Rectal smooth muscle tissue (tissue), 1 donor: ENCODE data around the gene BZW1.

Experiments used
- H3K27ac ChIP-seq: one replicate; pipeline ENCODE4 v1.7.0; 2013; ENCODE audit warnings: low read depth, low read length, inconsistent platforms
- H3K27me3 ChIP-seq: one replicate; pipeline ENCODE4 v1.7.0; 2013; ENCODE audit warnings: low read length; ENCODE audit not compliant: control insufficient read depth, insufficient read depth
- H3K36me3 ChIP-seq: one replicate; pipeline ENCODE4 v1.7.0; 2013; ENCODE audit warnings: low read length; ENCODE audit not compliant: control insufficient read depth, insufficient read depth
- H3K4me1 ChIP-seq: one replicate; pipeline ENCODE4 v1.7.0; 2013; ENCODE audit warnings: low read length; ENCODE audit not compliant: control insufficient read depth, insufficient read depth
- H3K4me3 ChIP-seq: one replicate; pipeline ENCODE4 v1.7.0; 2013; ENCODE audit warnings: low read length
- H3K9ac ChIP-seq: one replicate; pipeline ENCODE4 v1.7.0; 2013; ENCODE audit warnings: low read length

The BZW1 gene

GRCh38 chr2:200820573-200821234, 9.0 kb downstream of the BZW1 start:
- no peak overlapping the region for H3K4me3 ChIP-seq
- no peak overlapping the region for H3K9ac ChIP-seq
- no peaks in the 10 kb centered on the region for H3K4me1 ChIP-seq
- no peaks in the 10 kb centered on the region for H3K27me3 ChIP-seq
- H3K36me3 ChIP-seq, result peaks cover 29% of the 10 kb centered on the region
- no peak overlapping the region for H3K27ac ChIP-seq

DNA sequence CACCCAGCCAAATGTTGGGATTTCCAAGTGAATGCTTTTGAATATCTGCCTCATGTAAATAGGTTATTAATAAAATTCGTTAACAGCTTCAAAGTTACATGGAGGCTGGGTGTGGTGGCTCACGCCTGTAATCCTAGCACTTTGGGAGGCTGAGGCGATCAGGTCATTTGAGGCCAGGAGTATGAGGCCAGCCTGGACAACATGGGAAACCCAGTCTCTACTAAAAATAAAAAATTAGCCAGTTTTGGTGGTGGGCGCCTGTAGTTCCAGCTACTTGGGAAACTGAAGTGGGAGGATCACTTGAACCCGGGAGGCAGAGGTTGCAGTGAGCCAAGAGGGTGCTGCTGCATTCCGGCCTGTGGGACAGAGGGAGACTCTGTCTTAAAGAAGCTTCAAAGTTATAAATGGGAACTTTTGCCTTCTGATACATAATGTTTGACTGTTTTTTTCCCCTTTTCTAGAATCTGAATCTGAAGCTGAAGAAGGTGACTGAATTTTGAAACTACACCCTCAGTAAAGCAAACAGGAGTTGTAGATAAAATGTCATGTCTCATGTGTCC, 10.1 kb downstream of the BZW1 start:
- Histone ChIP-seq H3K4me1 (no peaks in the 10 kb centered on the region), H3K36me3 (peaks cover 24% of the 10 kb centered on the region), H3K4me3 (no peak overlapping the region), H3K9ac (no peak overlapping the region), H3K27me3 (no peaks in the 10 kb centered on the region), H3K27ac (no peak overlapping the region)

DNA sequence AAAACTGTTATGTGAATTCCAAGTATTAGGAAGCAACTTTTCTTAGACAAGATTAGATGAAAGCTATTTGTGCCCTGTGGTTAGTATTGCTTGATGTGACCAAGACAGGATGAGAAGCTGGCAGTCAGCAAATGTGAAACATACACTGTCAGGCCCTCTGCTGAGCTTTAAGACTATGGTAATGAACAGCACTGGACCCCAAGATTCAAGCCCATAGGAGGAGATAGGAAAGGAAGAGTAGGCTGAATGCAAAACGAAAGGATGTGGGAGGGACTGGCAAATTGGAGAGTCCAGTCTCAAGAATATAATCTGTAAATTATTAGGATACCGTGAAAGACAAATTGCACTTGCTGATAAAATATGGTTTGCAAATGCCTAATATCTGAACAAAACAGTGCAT, 16.4 kb downstream of the BZW1 start:
- Histone ChIP-seq H3K27me3 (no peaks in the 10 kb centered on the region), H3K9ac (no peak overlapping the region), H3K36me3 (no peaks in the 10 kb centered on the region), H3K4me3 (no peak overlapping the region), H3K4me1 (no peaks in the 10 kb centered on the region), H3K27ac (no peak overlapping the region)

GRCh38 chr2:200828572-200829257, 17.0 kb downstream of the BZW1 start:
- Histone ChIP-seq H3K27ac (no peak overlapping the region), H3K27me3 (no peaks in the 10 kb centered on the region), H3K36me3 (no peaks in the 10 kb centered on the region), H3K4me3 (no peak overlapping the region), H3K4me1 (no peaks in the 10 kb centered on the region), H3K9ac (no peak overlapping the region)

GRCh38 chr2:200829258-200829655, 17.5 kb downstream of the BZW1 start:
- Histone ChIP-seq H3K9ac (no peak overlapping the region), H3K27me3 (no peaks in the 10 kb centered on the region), H3K4me1 (no peaks in the 10 kb centered on the region), H3K27ac (no peak overlapping the region), H3K36me3 (no peaks in the 10 kb centered on the region), H3K4me3 (no peak overlapping the region)

- Histone ChIP-seq H3K36me3 (no peaks in the 10 kb centered on the region), H3K27me3 (no peaks in the 10 kb centered on the region), H3K4me1 (no peaks in the 10 kb centered on the region), H3K9ac (no peak overlapping the region), H3K27ac (no peak overlapping the region), H3K4me3 (no peak overlapping the region)
These were observed 23.0 kb downstream of the BZW1 start for GRCh38 chr2:200834701-200835100.

DNA sequence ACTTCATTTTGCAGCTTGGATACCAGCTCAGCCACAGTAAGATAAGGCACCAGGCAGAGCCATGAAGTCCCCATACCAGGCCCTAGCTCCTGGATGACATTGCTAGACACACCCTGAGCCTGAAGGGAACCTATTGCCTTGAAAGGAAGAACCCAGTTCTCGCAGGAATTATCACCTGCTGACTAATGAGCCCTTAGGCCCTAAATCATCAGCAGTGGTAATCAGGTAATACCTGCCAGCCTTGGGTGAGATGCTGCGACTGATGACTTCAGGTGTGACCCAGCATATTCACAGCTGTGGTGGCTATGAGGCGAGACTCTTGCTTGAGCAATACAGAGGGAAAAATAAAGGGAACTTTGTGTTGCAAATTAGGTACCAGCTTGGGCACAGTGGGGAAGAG, 27.8 kb downstream of the BZW1 start:
- no peaks in the 10 kb centered on the region for H3K4me1 ChIP-seq
- H3K4me3 ChIP-seq, result no peak overlapping the region
- H3K9ac ChIP-seq, result no peak overlapping the region
- no peaks in the 10 kb centered on the region for H3K27me3 ChIP-seq
- H3K36me3 ChIP-seq, result no peaks in the 10 kb centered on the region
- H3K27ac ChIP-seq, result no peak overlapping the region

DNA sequence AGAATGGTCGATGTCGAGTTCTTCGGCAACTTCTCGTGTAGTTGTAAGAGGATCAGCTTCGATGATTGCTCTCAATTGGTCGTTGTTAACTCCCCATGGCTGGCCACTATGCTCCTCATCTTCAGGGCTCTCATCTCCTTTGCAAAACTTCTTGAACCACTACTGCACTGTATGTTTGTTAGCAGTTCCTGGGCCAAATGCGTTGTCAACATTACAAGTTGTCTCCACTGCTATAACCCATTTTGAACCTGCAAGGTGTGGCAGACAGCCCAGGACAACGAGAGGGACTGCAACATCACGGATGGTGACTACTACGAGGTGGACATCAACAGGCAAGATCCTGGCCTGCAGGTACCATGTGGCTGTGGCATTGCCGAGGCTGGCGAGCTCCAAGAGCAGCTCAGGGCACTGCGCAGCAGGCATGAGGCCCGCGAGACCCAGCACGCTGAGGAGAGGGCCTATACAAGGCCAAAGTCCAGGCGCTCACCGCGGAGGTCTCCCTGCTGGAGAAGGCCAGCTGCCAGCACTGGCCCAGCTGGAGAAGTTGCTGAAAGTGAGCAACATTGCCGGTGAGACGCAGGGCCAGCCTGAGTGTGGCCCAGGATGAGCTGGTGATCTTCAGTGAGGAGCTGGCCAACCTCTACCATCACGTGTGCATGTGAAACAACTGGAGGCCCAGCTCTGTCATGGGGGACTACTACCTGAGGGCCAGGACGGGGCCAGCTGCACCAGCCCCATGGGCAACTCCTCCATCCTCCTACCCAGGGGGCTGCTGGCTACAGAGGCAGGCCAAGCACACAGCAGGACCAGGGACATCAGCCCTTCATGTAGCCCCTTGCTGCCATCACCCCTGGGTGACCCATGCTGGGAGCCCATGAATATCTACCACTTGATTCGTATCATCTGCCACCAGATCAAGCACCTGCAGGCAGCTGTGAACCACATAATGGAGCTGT, 32.6 kb downstream of the BZW1 start:
- H3K4me1 ChIP-seq, result no peaks in the 10 kb centered on the region
- H3K27me3 ChIP-seq, result no peaks in the 10 kb centered on the region
- no peak overlapping the region for H3K27ac ChIP-seq

GRCh38 chr2:200845194-200845593, 33.5 kb downstream of the BZW1 start:
- Histone ChIP-seq H3K4me1 (no peaks in the 10 kb centered on the region), H3K9ac (no peak overlapping the region), H3K36me3 (no peaks in the 10 kb centered on the region), H3K4me3 (no peak overlapping the region), H3K27ac (no peak overlapping the region), H3K27me3 (no peaks in the 10 kb centered on the region)

More for the DNA sequence above, 32.6 kb downstream of the BZW1 start:
- no peak overlapping the region for H3K4me3 ChIP-seq
- no peaks in the 10 kb centered on the region for H3K36me3 ChIP-seq
- H3K9ac ChIP-seq, result no peak overlapping the region

GRCh38 chr2:200845669-200846325, 34.1 kb downstream of the BZW1 start:
- Histone ChIP-seq H3K4me1 (no peaks in the 10 kb centered on the region), H3K27me3 (no peaks in the 10 kb centered on the region), H3K4me3 (no peak overlapping the region), H3K27ac (no peak overlapping the region), H3K36me3 (peaks cover 4% of the 10 kb centered on the region), H3K9ac (no peak overlapping the region)

DNA sequence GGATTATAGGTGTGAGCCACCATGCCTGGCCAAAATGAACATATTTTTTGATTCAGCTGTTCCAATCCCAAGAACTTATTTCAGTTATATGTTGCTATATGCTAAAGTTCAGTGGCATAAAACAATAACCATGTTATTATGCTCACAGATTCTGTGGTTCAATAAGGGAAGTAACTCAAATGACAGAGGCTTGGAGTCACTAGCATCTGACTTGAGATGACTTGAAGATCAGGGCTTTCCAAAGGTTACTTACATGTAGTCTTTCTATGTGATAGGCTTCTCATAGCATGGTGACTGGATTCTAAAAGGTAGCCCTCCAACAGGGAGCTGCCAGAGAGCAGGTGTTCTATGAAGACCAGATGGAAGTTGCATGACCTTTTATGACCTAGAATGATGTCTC, 35.6 kb downstream of the BZW1 start:
- H3K4me3 ChIP-seq, result no peak overlapping the region
- H3K36me3 ChIP-seq, result peaks cover 14% of the 10 kb centered on the region
- no peaks in the 10 kb centered on the region for H3K4me1 ChIP-seq
- no peak overlapping the region for H3K27ac ChIP-seq
- H3K27me3 ChIP-seq, result no peaks in the 10 kb centered on the region
- no peak overlapping the region for H3K9ac ChIP-seq

DNA sequence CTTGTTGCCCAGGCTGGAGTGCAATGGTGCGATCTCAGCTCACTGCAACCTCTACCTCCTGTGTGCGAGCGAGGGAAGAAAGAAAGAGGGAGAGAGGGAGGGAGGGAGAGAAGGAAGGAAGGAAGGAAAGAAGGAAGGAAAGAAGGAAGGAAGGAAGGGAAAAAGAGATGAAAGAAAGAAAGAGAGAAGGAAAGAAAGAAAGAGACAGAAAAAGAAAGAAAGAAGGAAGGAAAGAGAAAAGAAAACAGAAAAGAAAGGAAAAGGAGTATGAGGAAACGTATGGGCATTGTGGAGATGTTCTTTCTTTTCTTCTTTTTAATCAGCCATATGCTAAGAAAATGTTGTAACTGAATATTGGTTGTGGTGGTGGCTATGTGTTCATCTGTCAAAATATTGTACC, 36.2 kb downstream of the BZW1 start:
- no peak overlapping the region for H3K9ac ChIP-seq
- H3K27ac ChIP-seq, result no peak overlapping the region
- H3K36me3 ChIP-seq, result peaks cover 20% of the 10 kb centered on the region
- no peaks in the 10 kb centered on the region for H3K27me3 ChIP-seq
- H3K4me1 ChIP-seq, result no peaks in the 10 kb centered on the region
- no peak overlapping the region for H3K4me3 ChIP-seq
